ENCODE data around the gene TIAM2. TPM values are rescaled to one million over a fixed set of nuclear protein-coding genes. Genes with fewer than 3 reads are reported as not detected.
"Not testable (repeated sequence)": the region's sequence is repeated elsewhere in the genome, so short reads cannot be mapped to it uniquely, and the experiment has no call there.

Gene TIAM2
- total RNA-seq, 1 donor from 2014 or later: 36.8 TPM

- Mint-ChIP-seq H3K4me1 (peaks cover 17% of the 10 kb centered on the region), H3K36me3 (ENCODE audit: low read depth) (peaks cover 22% of the 10 kb centered on the region), H3K27me3 (ENCODE audit: low read depth) (no peaks in the 10 kb centered on the region), H3K4me3 (no peak overlapping the region), H3K9me3 (peaks cover 3% of the 10 kb centered on the region), H3K27ac (ENCODE audit: unreplicated experiment) (no peak overlapping the region)
- no peak for DNase-seq (ENCODE audit: low read depth, low spot score)
- TF ChIP-seq CTCF (conservative IDR thresholded peaks at IDR 0.05): no peak
Measured at GRCh38 chr6:155224618-155225017, 229.5 kb downstream of the TIAM2 start.

GRCh38 chr6:155227046-155227445, 231.9 kb downstream of the TIAM2 start:
- no peak overlapping the region for H3K27ac Mint-ChIP-seq (ENCODE audit: unreplicated experiment)
- peaks cover 6% of the 10 kb centered on the region for H3K4me1 Mint-ChIP-seq
- DNase-seq (ENCODE audit: low read depth, low spot score): no peak
- H3K27me3 Mint-ChIP-seq (ENCODE audit: low read depth): no peaks in the 10 kb centered on the region
- peaks cover 27% of the 10 kb centered on the region for H3K36me3 Mint-ChIP-seq (ENCODE audit: low read depth)
- no peak for TF ChIP-seq CTCF (conservative IDR thresholded peaks at IDR 0.05)
- H3K4me3 Mint-ChIP-seq: no peak overlapping the region
- peaks cover 3% of the 10 kb centered on the region for H3K9me3 Mint-ChIP-seq

- TF ChIP-seq CTCF (conservative IDR thresholded peaks at IDR 0.05): no peak
- Mint-ChIP-seq H3K27ac (ENCODE audit: unreplicated experiment) (peak overlapping the region; percentile 64), H3K27me3 (ENCODE audit: low read depth) (no peaks in the 10 kb centered on the region), H3K4me3 (no peak overlapping the region), H3K9me3 (peaks cover 3% of the 10 kb centered on the region), H3K4me1 (peaks cover 6% of the 10 kb centered on the region), H3K36me3 (ENCODE audit: low read depth) (peaks cover 27% of the 10 kb centered on the region)
- DNase-seq (ENCODE audit: low read depth, low spot score): no peak
Measured at GRCh38 chr6:155228546-155229166, 233.5 kb downstream of the TIAM2 start.

- H3K27me3 Mint-ChIP-seq (ENCODE audit: low read depth); H3K4me1 Mint-ChIP-seq; H3K27ac Mint-ChIP-seq (ENCODE audit: unreplicated experiment); DNase-seq (ENCODE audit: low read depth, low spot score); H3K9me3 Mint-ChIP-seq; H3K4me3 Mint-ChIP-seq: not testable (repeated sequence)
- peaks cover 35% of the 10 kb centered on the region for H3K36me3 Mint-ChIP-seq (ENCODE audit: low read depth)
Measured at GRCh38 chr6:155230975-155231374, 235.9 kb downstream of the TIAM2 start.

- no peaks in the 10 kb centered on the region for H3K4me1 Mint-ChIP-seq
- no peaks in the 10 kb centered on the region for H3K27me3 Mint-ChIP-seq (ENCODE audit: low read depth)
- H3K9me3 Mint-ChIP-seq: peaks cover under 1% of the 10 kb centered on the region
- no peak for DNase-seq (ENCODE audit: low read depth, low spot score)
- no peak for TF ChIP-seq CTCF (conservative IDR thresholded peaks at IDR 0.05)
- no peak overlapping the region for H3K4me3 Mint-ChIP-seq
- no peak overlapping the region for H3K27ac Mint-ChIP-seq (ENCODE audit: unreplicated experiment)
- H3K36me3 Mint-ChIP-seq (ENCODE audit: low read depth): peaks cover 30% of the 10 kb centered on the region
Measured at GRCh38 chr6:155232848-155233247, 237.7 kb downstream of the TIAM2 start.

- no peak overlapping the region for H3K27ac Mint-ChIP-seq (ENCODE audit: unreplicated experiment)
- H3K4me1 Mint-ChIP-seq: no peaks in the 10 kb centered on the region
- H3K4me3 Mint-ChIP-seq: no peak overlapping the region
- no peaks in the 10 kb centered on the region for H3K27me3 Mint-ChIP-seq (ENCODE audit: low read depth)
- H3K36me3 Mint-ChIP-seq (ENCODE audit: low read depth): peaks cover 38% of the 10 kb centered on the region
- peaks cover 6% of the 10 kb centered on the region for H3K9me3 Mint-ChIP-seq
- TF ChIP-seq CTCF (conservative IDR thresholded peaks at IDR 0.05): no peak
- DNase-seq (ENCODE audit: low read depth, low spot score): no peak
Measured at GRCh38 chr6:155234167-155234566, 239.1 kb downstream of the TIAM2 start.

Measured in neural crest cell (in vitro differentiated cells).